Endodermal cell (in vitro differentiated cells): ENCODE data around the gene SLC24A3. TPM values are rescaled to one million over a fixed set of nuclear protein-coding genes. Genes with fewer than 3 reads are reported as not detected.
A peak's percentile ranks its signal among the peaks of the same experiment; 100 is the strongest.

ENCODE experiments used
- DNase-seq: peaks from one replicate; pipeline ENCODE4 v3.0.0-alpha.2; 2017
- H3K27ac ChIP-seq: 2 replicates; pipeline ENCODE4 v1.5.1; 2013; ENCODE audit warnings: mild to moderate bottlenecking, low read depth, low read length, moderate library complexity
- H3K27me3 ChIP-seq: 2 replicates; pipeline ENCODE4 v1.6.1; 2013; ENCODE audit warnings: mild to moderate bottlenecking, low read length, moderate library complexity; ENCODE audit not compliant: insufficient read depth, control insufficient read depth, poor library complexity, severe bottlenecking
- H3K36me3 ChIP-seq: 2 replicates; pipeline ENCODE4 v1.7.0; 2013; ENCODE audit warnings: mild to moderate bottlenecking, low read length, moderate library complexity; ENCODE audit not compliant: control insufficient read depth, insufficient read depth
- H3K4me1 ChIP-seq: one replicate; pipeline ENCODE4 v1.7.0; 2013; ENCODE audit warnings: low read length; ENCODE audit not compliant: control insufficient read depth, insufficient read depth
- H3K4me3 ChIP-seq: 2 replicates; pipeline ENCODE4 v1.5.1; 2013; ENCODE audit warnings: mild to moderate bottlenecking, low read length, moderate library complexity
- H3K9ac ChIP-seq: 2 replicates; pipeline ENCODE4 v1.6.1; 2013; ENCODE audit warnings: mild to moderate bottlenecking, low read length, moderate library complexity; ENCODE audit not compliant: poor library complexity, severe bottlenecking; ENCODE audit errors: extremely low read depth
- H3K9me3 ChIP-seq: 2 replicates; pipeline ENCODE4 v1.6.1; 2013; ENCODE audit warnings: mild to moderate bottlenecking, low read length, moderate library complexity; ENCODE audit not compliant: control insufficient read depth
- H3K27ac Mint-ChIP-seq: 2 replicates; pipeline ENCODE4 v1.8.0; 2020; ENCODE audit warnings: mixed read lengths
- H3K27me3 Mint-ChIP-seq: 2 replicates; pipeline ENCODE4 v1.8.0; 2021; ENCODE audit warnings: mild to moderate bottlenecking, mixed read lengths; ENCODE audit not compliant: insufficient read depth
- H3K36me3 Mint-ChIP-seq: 2 replicates; pipeline ENCODE4 v1.8.0; 2020; ENCODE audit warnings: low read depth, mixed read lengths
- H3K4me1 Mint-ChIP-seq: 2 replicates; pipeline ENCODE4 v1.8.0; 2020; ENCODE audit warnings: mixed read lengths
- H3K4me3 Mint-ChIP-seq: 2 replicates; pipeline ENCODE4 v1.8.0; 2020; ENCODE audit warnings: mild to moderate bottlenecking, moderate library complexity, mixed read lengths
- H3K9me3 Mint-ChIP-seq: 2 replicates; pipeline ENCODE4 v1.8.0; 2020; ENCODE audit warnings: mild to moderate bottlenecking, mixed read lengths
- CTCF ChIP-seq: fragments of 200-600 bp; sonication (generic); conservative IDR thresholded peaks from 2 replicates; pipeline ENCODE4 v1.5.0; 2021; ENCODE audit warnings: antibody characterized with exemption, mild to moderate bottlenecking
- WGBS, 2 experiments: methylation state at CpG; one replicate each; pipeline versions ENCODE4 v1.1.5 to v1.1.7; 2013; ENCODE audit warnings: missing lambda C conversion rate in 2 of 2, mixed read lengths in 1 of 2; ENCODE audit not compliant: insufficient coverage in 1 of 2, insufficient read length in 1 of 2; 5-methylcytosine and 5-hydroxymethylcytosine counted together
- total RNA-seq, 2 donors: library from RNA; stranded (reverse); fragmentation: NEBNext Ultra II Directional in 1 of 2; extraction: Animal tissue kit (Norgen Biotek cat#: 25700) in 1 of 2; gene quantifications; 2 replicates in 1 of 2; 3 replicates in 1 of 2; pipeline ENCODE4 v1.2.1, GENCODE V29; 2021

The SLC24A3 gene
- total RNA-seq, 2 donors from 2014 or later, result 1.5 to 1.8 TPM

DNA sequence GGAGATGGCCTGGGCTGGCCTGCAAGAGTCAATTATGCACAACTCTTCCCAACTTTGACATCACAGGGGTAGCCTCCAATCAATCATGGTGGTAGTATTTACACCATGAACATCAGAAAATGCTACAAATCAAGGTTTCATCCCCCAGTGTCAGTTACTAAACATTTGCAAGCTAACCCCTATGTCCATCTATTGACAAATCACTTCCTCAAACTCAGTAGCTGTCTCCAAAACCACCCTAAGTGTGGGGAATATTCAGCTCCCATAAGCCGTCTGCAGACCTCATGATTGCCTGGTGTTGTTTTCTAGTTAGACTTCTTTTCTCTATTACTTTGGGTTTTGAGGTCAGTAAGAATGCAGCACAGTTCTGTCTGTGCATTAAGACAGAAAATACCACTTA lies 344.8 kb downstream of the SLC24A3 start:
- H3K9ac ChIP-seq, result no peak overlapping the region
- H3K4me3 ChIP-seq, result peak overlapping the region; percentile 10
- no peak for TF ChIP-seq CTCF
- no peaks in the 10 kb centered on the region for H3K27me3 ChIP-seq
- Mint-ChIP-seq H3K27me3 (no peaks in the 10 kb centered on the region), H3K4me3 (peak overlapping the region; percentile 5), H3K9me3 (no peaks in the 10 kb centered on the region), H3K36me3 (no peaks in the 10 kb centered on the region), H3K4me1 (peaks cover 38% of the 10 kb centered on the region), H3K27ac (no peak overlapping the region)
- no peaks in the 10 kb centered on the region for H3K36me3 ChIP-seq
- no peak overlapping the region for H3K27ac ChIP-seq
- DNase-seq, result no peak
- H3K9me3 ChIP-seq, result peaks cover 5% of the 10 kb centered on the region
- peaks cover 23% of the 10 kb centered on the region for H3K4me1 ChIP-seq
- WGBS, 2 experiments, result 100% methylated on average over 1 of the region's 1 CpG; no CpG with 5 or more reads in 1 of the 2 experiments

DNA sequence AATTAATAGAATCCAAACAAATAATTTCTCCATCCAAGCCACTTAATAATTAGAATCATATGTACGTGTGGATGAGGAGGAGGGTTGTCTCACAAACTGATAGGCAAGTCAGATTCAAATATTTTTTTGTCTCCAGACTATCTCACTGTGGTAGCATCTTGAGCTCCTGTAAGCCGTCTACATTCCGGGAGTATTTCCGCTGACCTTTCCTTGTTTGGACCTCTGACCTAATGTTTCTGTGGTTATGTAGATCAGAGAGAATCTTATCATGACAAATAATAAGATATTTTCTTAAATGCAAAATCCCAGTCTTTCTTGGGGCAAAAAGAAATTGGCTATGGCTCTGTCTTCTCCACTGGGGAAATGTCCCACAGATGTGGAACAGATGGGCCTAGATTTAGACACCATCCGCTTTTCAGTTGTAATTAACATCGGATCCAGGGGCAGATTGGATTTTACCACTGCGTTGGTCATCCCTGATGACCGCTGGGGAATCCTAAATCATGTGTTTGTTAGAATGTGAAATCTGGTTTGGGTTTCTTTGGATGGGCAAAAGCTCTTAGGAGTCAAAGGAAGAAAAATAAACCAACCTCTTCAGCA lies 348.5 kb downstream of the SLC24A3 start:
- Mint-ChIP-seq H3K9me3 (no peaks in the 10 kb centered on the region), H3K36me3 (no peaks in the 10 kb centered on the region), H3K27ac (no peak overlapping the region), H3K4me1 (peaks cover 24% of the 10 kb centered on the region), H3K27me3 (peaks cover 7% of the 10 kb centered on the region), H3K4me3 (no peak overlapping the region)
- Histone ChIP-seq H3K4me3 (no peak overlapping the region), H3K4me1 (peaks cover 6% of the 10 kb centered on the region), H3K9ac (no peak overlapping the region), H3K27me3 (no peaks in the 10 kb centered on the region), H3K36me3 (no peaks in the 10 kb centered on the region), H3K27ac (no peak overlapping the region), H3K9me3 (peaks cover 5% of the 10 kb centered on the region)
- DNase-seq, result no peak
- no peak for TF ChIP-seq CTCF
- WGBS, 2 experiments, result 81% methylated on average over 8 of the region's 8 CpGs; no CpG with 5 or more reads in 1 of the 2 experiments

DNA sequence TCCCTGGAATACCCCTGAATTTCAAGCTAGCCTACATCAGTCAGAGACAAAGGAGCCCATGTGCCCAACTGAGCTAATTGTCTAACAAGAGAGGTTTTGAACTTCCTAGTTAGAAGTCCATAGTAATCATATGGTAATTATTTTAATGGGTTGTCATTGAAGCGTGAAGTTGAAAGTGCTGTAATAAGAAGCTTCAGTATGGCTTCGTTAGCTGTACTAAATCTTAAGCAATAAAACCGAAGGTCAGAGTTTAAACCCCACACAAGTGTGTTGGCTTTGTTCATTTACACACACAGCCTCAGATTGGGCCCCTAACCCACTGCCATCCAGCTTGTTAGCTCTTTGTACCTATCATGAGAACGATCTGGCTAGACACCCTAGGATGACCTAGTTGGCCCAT lies 350.0 kb downstream of the SLC24A3 start:
- Mint-ChIP-seq H3K4me1 (peaks cover 11% of the 10 kb centered on the region), H3K9me3 (no peaks in the 10 kb centered on the region), H3K4me3 (no peak overlapping the region), H3K27ac (no peak overlapping the region), H3K36me3 (no peaks in the 10 kb centered on the region), H3K27me3 (peaks cover 11% of the 10 kb centered on the region)
- no peak for DNase-seq
- no peak for TF ChIP-seq CTCF
- WGBS, 2 experiments, result 79 to 93% methylated on average over 2 to 4 of the region's 4 CpGs
- Histone ChIP-seq H3K4me1 (peaks cover 3% of the 10 kb centered on the region), H3K9ac (no peak overlapping the region), H3K4me3 (no peak overlapping the region), H3K27ac (no peak overlapping the region), H3K36me3 (no peaks in the 10 kb centered on the region), H3K27me3 (no peaks in the 10 kb centered on the region), H3K9me3 (peaks cover 5% of the 10 kb centered on the region)
